Measurements from ENCODE around the gene SPINT2.

- TF ChIP-seq EGR1 (IDR thresholded peaks at IDR 0.05; ENCODE audit: low read depth in 2 of 2): no peak
- TF ChIP-seq RAD21 (IDR thresholded peaks at IDR 0.05): no peak
- TF ChIP-seq REST (IDR thresholded peaks at IDR 0.05): no peak
- TF ChIP-seq CTCF (IDR thresholded peaks at IDR 0.05; ENCODE audit: low read depth, low read length, missing input control): no peak
- no peak for TF ChIP-seq ATF3 (IDR thresholded peaks at IDR 0.05)
- no peak for TF ChIP-seq FOXA1 (IDR thresholded peaks at IDR 0.05)
- TF ChIP-seq RXRA (IDR thresholded peaks at IDR 0.05): no peak
- TF ChIP-seq ZBTB33 (IDR thresholded peaks at IDR 0.05): no peak
- no peak for TF ChIP-seq MAX (IDR thresholded peaks at IDR 0.05)
- no peak for TF ChIP-seq JUND (IDR thresholded peaks at IDR 0.05)
- no peak for TF ChIP-seq NR2F2 (IDR thresholded peaks at IDR 0.05)
- TF ChIP-seq GABPA (IDR thresholded peaks at IDR 0.05 in 1 of 2, conservative IDR thresholded peaks at IDR 0.05 in 1 of 2): no peak
- TF ChIP-seq YY1 (IDR thresholded peaks at IDR 0.05): no peak
- no peak for TF ChIP-seq FOXA2 (IDR thresholded peaks at IDR 0.05)
Measured at GRCh38 chr19:38273499-38273898, 9.1 kb downstream of the SPINT2 start.
